K562 (cell line): ENCODE measurements around the gene CDSN. TPM values are rescaled to one million over a fixed set of nuclear protein-coding genes. Genes with fewer than 3 reads are reported as not detected.
A peak's percentile ranks its signal among the peaks of the same experiment; 100 is the strongest.

Experiments used
- CBFA2T2 ChIP-seq: fragments of 450-650 bp; conservative IDR thresholded peaks from 2 replicates; pipeline ENCODE4 v1.6.1; 2017; ENCODE audit warnings: mild to moderate bottlenecking
- CHCHD3 ChIP-seq: fragments of 250-450 bp; sonication (Bioruptor Pico); IDR thresholded peaks from 2 replicates; pipeline ENCODE4 v2.1.2; 2022; ENCODE audit warnings: mild to moderate bottlenecking
- MIER1 ChIP-seq: fragments of 450-650 bp; IDR thresholded peaks from 2 replicates; pipeline ENCODE4 v1.6.1; 2016; ENCODE audit warnings: antibody characterized with exemption, mild to moderate bottlenecking, low read depth
- MTF1 ChIP-seq: fragments of 250-450 bp; sonication (Bioruptor Pico); IDR thresholded peaks from 2 replicates; pipeline ENCODE4 v1.9.0; 2021; ENCODE audit warnings: moderate library complexity, mild to moderate bottlenecking, inconsistent platforms, borderline replicate concordance
- NR3C1 ChIP-seq: sonication (generic); formaldehyde crosslinking; IDR thresholded peaks from 2 replicates; pipeline ENCODE4 v1.8.1; 2022; ENCODE audit warnings: missing genetic modification reagents
- POLR3A ChIP-seq: IDR thresholded peaks from 2 replicates; pipeline ENCODE4 v1.6.1; 2011; ENCODE audit warnings: borderline replicate concordance, mild to moderate bottlenecking, moderate library complexity; ENCODE audit not compliant: insufficient read length, insufficient read depth; ENCODE audit errors: extremely low read depth
- SETDB1 ChIP-seq: IDR thresholded peaks from one replicate; pipeline ENCODE4 v1.6.1; 2012; ENCODE audit warnings: low read length, control low read depth, inconsistent platforms
- SMARCC2 ChIP-seq: fragments of 450-650 bp; IDR thresholded peaks from 2 replicates; pipeline ENCODE4 v1.6.1; 2017; ENCODE audit warnings: antibody characterized with exemption, moderate library complexity, mild to moderate bottlenecking, low read depth
- SP2 ChIP-seq: IDR thresholded peaks from 2 replicates; pipeline ENCODE4 v1.6.1; 2011; ENCODE audit warnings: mild to moderate bottlenecking, low read depth, low read length, moderate library complexity; ENCODE audit not compliant: poor library complexity, severe bottlenecking; ENCODE audit errors: extremely low read depth
- SRSF1 ChIP-seq: fragments of 200-400 bp; formaldehyde crosslinking; IDR thresholded peaks from 2 replicates; pipeline ENCODE4 v1.6.1; 2017; ENCODE audit warnings: mild to moderate bottlenecking, low read depth, low read length, moderate library complexity
- TEAD1 ChIP-seq, 2 experiments: fragments of 450-650 bp in 1 of 2; sonication (generic) in 1 of 2; formaldehyde crosslinking; IDR thresholded peaks; 2 replicates each; pipeline versions ENCODE4 v1.4.0 to v1.8.0; 2020 to 2022; ENCODE audit warnings: mild to moderate bottlenecking in 2 of 2, missing genetic modification reagents in 1 of 2
- THRAP3 ChIP-seq: fragments of 450-650 bp; IDR thresholded peaks from 2 replicates; pipeline ENCODE4 v1.6.1; 2016; ENCODE audit warnings: mild to moderate bottlenecking, inconsistent platforms, borderline replicate concordance
- ZNF57 ChIP-seq: fragments of 450-650 bp; formaldehyde crosslinking; IDR thresholded peaks from 2 replicates; pipeline ENCODE4 v1.4.0; 2020; ENCODE audit warnings: mild to moderate bottlenecking, moderate library complexity
- ZZZ3 ChIP-seq: fragments of 450-650 bp; IDR thresholded peaks from 2 replicates; pipeline ENCODE4 v1.6.1; 2016; ENCODE audit warnings: antibody characterized with exemption, mild to moderate bottlenecking, moderate library complexity
- polyA plus RNA-seq, 8 experiments: library from polyadenylated mRNA; depleted of rRNA in 4 of 8; stranded (reverse) in 5 of 8; unstranded in 3 of 8; fragments of >200 nt; fragmentation: Nextera tagmentation in 2 of 8; fragmentation: Illumina TruSeq in 1 of 8; extraction: Ambion mirVana in 2 of 8; extraction: Trizol in 1 of 8; gene quantifications; 2 replicates each; pipeline versions ENCODE4 v1.2.1 to v1.2.3, GENCODE V29; 2011 to 2014; ENCODE audit warnings: inconsistent platforms in 1 of 8, missing spikeins in 1 of 8
- total RNA-seq, 7 experiments: library from RNA; depleted of rRNA in 6 of 7; stranded (reverse); fragments of >200 nt in 6 of 7; fragmentation: Illumina TruSeq in 2 of 7; extraction: Trizol in 2 of 7; gene quantifications; 2 replicates each; pipeline versions ENCODE4 v1.2.1 to v1.2.3, GENCODE V29; 2011 to 2021; ENCODE audit warnings: low replicate concordance in 1 of 7
- TF ChIP-seq, protein P1 (sequence below), 2 experiments: fragments of 450-650 bp; formaldehyde crosslinking in 1 of 2; IDR thresholded peaks; 2 replicates each; pipeline versions ENCODE4 v1.4.0 to v1.6.1; 2014 to 2020; ENCODE audit warnings: mild to moderate bottlenecking in 2 of 2, borderline replicate concordance in 1 of 2, low read depth in 1 of 2
- TF ChIP-seq, protein P2 (sequence below), 2 experiments: fragments of 150-350 bp in 1 of 2; IDR thresholded peaks; 2 replicates each; pipeline ENCODE4 v1.6.1; 2012 to 2016; ENCODE audit warnings: low read depth in 2 of 2, low read length in 2 of 2, mild to moderate bottlenecking in 1 of 2, moderate library complexity in 1 of 2

Gene CDSN
- total and polyA plus RNA-seq, 9 of the 15 experiments (the other 6 are each of a cell fraction or from before 2014, with no cell fraction given): not detected

DNA sequence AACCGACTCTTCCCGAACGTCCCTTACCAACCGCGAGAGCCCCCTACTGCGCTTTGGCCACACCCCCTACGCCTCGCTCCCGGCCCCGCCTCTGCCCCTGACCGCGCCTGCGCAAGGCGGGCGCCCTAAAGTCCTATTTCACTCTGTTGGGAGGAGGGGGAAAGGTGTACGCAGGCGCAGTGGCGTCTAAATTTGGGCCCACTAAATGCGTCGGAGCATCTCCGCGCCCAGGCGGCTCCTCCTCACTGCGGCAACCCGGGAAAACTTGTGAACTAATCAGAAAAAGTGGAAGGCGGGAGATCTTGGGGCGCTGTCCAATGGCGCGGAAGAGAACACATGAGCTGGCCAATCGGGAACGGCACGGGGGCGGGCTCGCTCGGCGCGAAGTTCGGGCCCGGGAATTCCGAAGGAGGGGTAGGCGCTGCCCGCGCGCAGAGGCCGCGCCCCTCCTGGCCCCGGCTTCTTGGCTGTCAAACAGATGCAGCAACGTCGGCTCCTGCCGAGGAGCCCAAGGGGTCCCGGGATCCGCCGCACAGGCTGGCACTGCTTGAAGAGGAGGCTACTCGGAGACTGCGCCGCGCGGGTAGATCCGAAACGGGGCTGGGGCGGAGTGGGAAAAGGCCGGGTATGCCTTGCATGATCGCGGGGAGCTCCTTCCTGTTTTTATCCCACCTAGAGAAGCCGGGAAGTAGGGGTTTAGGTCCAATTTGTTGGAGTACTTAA lies 38.1 kb upstream of the CDSN start, which contains the start of gene TCF19 (continued):
- TF ChIP-seq SMARCC2: no peak
- no peak for TF ChIP-seq NR3C1 (CRISPR knock-in tag)
- peak; percentile 89 for TF ChIP-seq SP2
- no peak for TF ChIP-seq ZNF57
- TF ChIP-seq CHCHD3 (CRISPR knock-in tag): no peak
- peak; percentile 82 to 96; a peak in 3 of 4 replicates for TF ChIP-seq TEAD1 (CRISPR knock-in tag; IDR thresholded peaks at IDR 0.05)
- no peak; the same call in none of the 2 replicates for TF ChIP-seq ZZZ3
- TF ChIP-seq MTF1: no peak
- TF ChIP-seq SETDB1: no peak
- TF ChIP-seq MIER1: no peak
- TF ChIP-seq, protein P1, sequence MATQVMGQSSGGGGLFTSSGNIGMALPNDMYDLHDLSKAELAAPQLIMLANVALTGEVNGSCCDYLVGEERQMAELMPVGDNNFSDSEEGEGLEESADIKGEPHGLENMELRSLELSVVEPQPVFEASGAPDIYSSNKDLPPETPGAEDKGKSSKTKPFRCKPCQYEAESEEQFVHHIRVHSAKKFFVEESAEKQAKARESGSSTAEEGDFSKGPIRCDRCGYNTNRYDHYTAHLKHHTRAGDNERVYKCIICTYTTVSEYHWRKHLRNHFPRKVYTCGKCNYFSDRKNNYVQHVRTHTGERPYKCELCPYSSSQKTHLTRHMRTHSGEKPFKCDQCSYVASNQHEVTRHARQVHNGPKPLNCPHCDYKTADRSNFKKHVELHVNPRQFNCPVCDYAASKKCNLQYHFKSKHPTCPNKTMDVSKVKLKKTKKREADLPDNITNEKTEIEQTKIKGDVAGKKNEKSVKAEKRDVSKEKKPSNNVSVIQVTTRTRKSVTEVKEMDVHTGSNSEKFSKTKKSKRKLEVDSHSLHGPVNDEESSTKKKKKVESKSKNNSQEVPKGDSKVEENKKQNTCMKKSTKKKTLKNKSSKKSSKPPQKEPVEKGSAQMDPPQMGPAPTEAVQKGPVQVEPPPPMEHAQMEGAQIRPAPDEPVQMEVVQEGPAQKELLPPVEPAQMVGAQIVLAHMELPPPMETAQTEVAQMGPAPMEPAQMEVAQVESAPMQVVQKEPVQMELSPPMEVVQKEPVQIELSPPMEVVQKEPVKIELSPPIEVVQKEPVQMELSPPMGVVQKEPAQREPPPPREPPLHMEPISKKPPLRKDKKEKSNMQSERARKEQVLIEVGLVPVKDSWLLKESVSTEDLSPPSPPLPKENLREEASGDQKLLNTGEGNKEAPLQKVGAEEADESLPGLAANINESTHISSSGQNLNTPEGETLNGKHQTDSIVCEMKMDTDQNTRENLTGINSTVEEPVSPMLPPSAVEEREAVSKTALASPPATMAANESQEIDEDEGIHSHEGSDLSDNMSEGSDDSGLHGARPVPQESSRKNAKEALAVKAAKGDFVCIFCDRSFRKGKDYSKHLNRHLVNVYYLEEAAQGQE (IDR thresholded peaks at IDR 0.05; ENCODE audit: borderline replicate concordance): no peak
- TF ChIP-seq, protein P1 (CRISPR knock-in tag; IDR thresholded peaks at IDR 0.05; ENCODE audit: low read depth): no peak
- no peak for TF ChIP-seq POLR3A
- no peak for TF ChIP-seq SRSF1
- TF ChIP-seq, protein P2, sequence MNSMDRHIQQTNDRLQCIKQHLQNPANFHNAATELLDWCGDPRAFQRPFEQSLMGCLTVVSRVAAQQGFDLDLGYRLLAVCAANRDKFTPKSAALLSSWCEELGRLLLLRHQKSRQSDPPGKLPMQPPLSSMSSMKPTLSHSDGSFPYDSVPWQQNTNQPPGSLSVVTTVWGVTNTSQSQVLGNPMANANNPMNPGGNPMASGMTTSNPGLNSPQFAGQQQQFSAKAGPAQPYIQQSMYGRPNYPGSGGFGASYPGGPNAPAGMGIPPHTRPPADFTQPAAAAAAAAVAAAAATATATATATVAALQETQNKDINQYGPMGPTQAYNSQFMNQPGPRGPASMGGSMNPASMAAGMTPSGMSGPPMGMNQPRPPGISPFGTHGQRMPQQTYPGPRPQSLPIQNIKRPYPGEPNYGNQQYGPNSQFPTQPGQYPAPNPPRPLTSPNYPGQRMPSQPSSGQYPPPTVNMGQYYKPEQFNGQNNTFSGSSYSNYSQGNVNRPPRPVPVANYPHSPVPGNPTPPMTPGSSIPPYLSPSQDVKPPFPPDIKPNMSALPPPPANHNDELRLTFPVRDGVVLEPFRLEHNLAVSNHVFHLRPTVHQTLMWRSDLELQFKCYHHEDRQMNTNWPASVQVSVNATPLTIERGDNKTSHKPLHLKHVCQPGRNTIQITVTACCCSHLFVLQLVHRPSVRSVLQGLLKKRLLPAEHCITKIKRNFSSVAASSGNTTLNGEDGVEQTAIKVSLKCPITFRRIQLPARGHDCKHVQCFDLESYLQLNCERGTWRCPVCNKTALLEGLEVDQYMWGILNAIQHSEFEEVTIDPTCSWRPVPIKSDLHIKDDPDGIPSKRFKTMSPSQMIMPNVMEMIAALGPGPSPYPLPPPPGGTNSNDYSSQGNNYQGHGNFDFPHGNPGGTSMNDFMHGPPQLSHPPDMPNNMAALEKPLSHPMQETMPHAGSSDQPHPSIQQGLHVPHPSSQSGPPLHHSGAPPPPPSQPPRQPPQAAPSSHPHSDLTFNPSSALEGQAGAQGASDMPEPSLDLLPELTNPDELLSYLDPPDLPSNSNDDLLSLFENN (IDR thresholded peaks at IDR 0.05; ENCODE audit: low read depth in 2 of 2, low read length in 2 of 2): no peak
- no peak for TF ChIP-seq CBFA2T2
- TF ChIP-seq THRAP3: no peak
